Effector memory CD4-positive, alpha-beta T cell (primary cell): ENCODE measurements around the gene MYRF.

ENCODE experiments used
- DNase-seq, 3 donors: peaks; one replicate each; pipeline ENCODE4 v3.0.0-alpha.2; 2020
- H3K27ac ChIP-seq: 2 replicates; pipeline ENCODE4 v1.7.0; 2013; ENCODE audit warnings: mild to moderate bottlenecking, low read length, moderate library complexity; ENCODE audit not compliant: insufficient read depth, poor library complexity, severe bottlenecking
- H3K27me3 ChIP-seq: replicated peaks from 2 replicates; pipeline ENCODE4 v1.7.0; 2013; ENCODE audit warnings: mild to moderate bottlenecking, low read length; ENCODE audit not compliant: insufficient read depth, control insufficient read depth, poor library complexity, severe bottlenecking
- H3K36me3 ChIP-seq: 2 replicates; pipeline ENCODE4 v1.7.0; 2013; ENCODE audit warnings: mild to moderate bottlenecking, low read length, moderate library complexity; ENCODE audit not compliant: control insufficient read depth, insufficient read depth
- H3K4me1 ChIP-seq: 2 replicates; pipeline ENCODE4 v1.7.0; 2013; ENCODE audit warnings: low read length, mild to moderate bottlenecking; ENCODE audit not compliant: control insufficient read depth, insufficient read depth, poor library complexity, severe bottlenecking
- H3K4me3 ChIP-seq: 2 replicates; pipeline ENCODE4 v1.7.0; 2013; ENCODE audit warnings: low read length, low read depth, mild to moderate bottlenecking; ENCODE audit not compliant: insufficient read depth, poor library complexity, severe bottlenecking
- H3K9me3 ChIP-seq: 2 replicates; pipeline ENCODE4 v1.7.0; 2013; ENCODE audit warnings: mild to moderate bottlenecking, low read length, moderate library complexity; ENCODE audit not compliant: control insufficient read depth
- total RNA-seq, 3 donors: gene quantifications; one replicate each; lab custom pipeline; 2026; lab: John Stamatoyannopoulos, UW

The MYRF gene
- 2.4 to 3.8 (median 2.9) reads per million in 3 donors for total RNA-seq

- Histone ChIP-seq H3K27ac (no peak within 1 kb of the TSS), H3K27me3 (peaks cover 13% of the 10 kb centered on the region), H3K9me3 (no peaks in the 10 kb centered on the region), H3K4me3 (peak within 1 kb of the TSS; percentile 38), H3K36me3 (no peaks in the 10 kb centered on the region), H3K4me1 (peaks cover 4% of the 10 kb centered on the region)
- DNase-seq, result peak; percentile 37 to 51 (median 43)
Measured at GRCh38 chr11:61752117-61752924, at the start of gene MYRF. MYRF (plus strand) TSS chr11:61752636; CDS start chr11:61752745, 109 bp downstream.

- DNase-seq, result no peak
- H3K4me3 ChIP-seq, result no peak overlapping the region
- no peaks in the 10 kb centered on the region for H3K27me3 ChIP-seq
- no peak overlapping the region for H3K27ac ChIP-seq
- H3K4me1 ChIP-seq, result peaks cover 8% of the 10 kb centered on the region
- H3K36me3 ChIP-seq, result no peaks in the 10 kb centered on the region
- no peaks in the 10 kb centered on the region for H3K9me3 ChIP-seq
Measured at GRCh38 chr11:61702701-61703312, 49.6 kb upstream of the MYRF start.

GRCh38 chr11:61704838-61705237 is 47.6 kb upstream of the MYRF start:
- no peaks in the 10 kb centered on the region for H3K9me3 ChIP-seq
- no peak for DNase-seq
- H3K36me3 ChIP-seq, result no peaks in the 10 kb centered on the region
- H3K4me3 ChIP-seq, result no peak overlapping the region
- H3K27me3 ChIP-seq, result no peaks in the 10 kb centered on the region
- no peaks in the 10 kb centered on the region for H3K4me1 ChIP-seq
- no peak overlapping the region for H3K27ac ChIP-seq

- no peak overlapping the region for H3K4me3 ChIP-seq
- H3K9me3 ChIP-seq, result no peaks in the 10 kb centered on the region
- H3K36me3 ChIP-seq, result no peaks in the 10 kb centered on the region
- H3K27ac ChIP-seq, result no peak overlapping the region
- DNase-seq, result no peak
- no peaks in the 10 kb centered on the region for H3K27me3 ChIP-seq
- H3K4me1 ChIP-seq, result no peaks in the 10 kb centered on the region
Measured at GRCh38 chr11:61706452-61707400, 45.7 kb upstream of the MYRF start.

GRCh38 chr11:61707574-61707973 is 44.9 kb upstream of the MYRF start:
- no peaks in the 10 kb centered on the region for H3K36me3 ChIP-seq
- no peak for DNase-seq
- H3K27ac ChIP-seq, result no peak overlapping the region
- no peak overlapping the region for H3K4me3 ChIP-seq
- no peaks in the 10 kb centered on the region for H3K9me3 ChIP-seq
- no peaks in the 10 kb centered on the region for H3K4me1 ChIP-seq
- H3K27me3 ChIP-seq, result no peaks in the 10 kb centered on the region

- Histone ChIP-seq H3K27me3 (no peaks in the 10 kb centered on the region), H3K36me3 (no peaks in the 10 kb centered on the region), H3K4me3 (no peak overlapping the region), H3K4me1 (no peaks in the 10 kb centered on the region), H3K27ac (no peak overlapping the region), H3K9me3 (no peaks in the 10 kb centered on the region)
- DNase-seq, result no peak
Measured at GRCh38 chr11:61709110-61709509, 43.3 kb upstream of the MYRF start.

- Histone ChIP-seq H3K4me1 (no peaks in the 10 kb centered on the region), H3K36me3 (no peaks in the 10 kb centered on the region), H3K4me3 (no peak overlapping the region), H3K27ac (no peak overlapping the region), H3K27me3 (no peaks in the 10 kb centered on the region), H3K9me3 (no peaks in the 10 kb centered on the region)
- DNase-seq, result no peak
Measured at GRCh38 chr11:61709572-61709971, 42.9 kb upstream of the MYRF start.

DNA sequence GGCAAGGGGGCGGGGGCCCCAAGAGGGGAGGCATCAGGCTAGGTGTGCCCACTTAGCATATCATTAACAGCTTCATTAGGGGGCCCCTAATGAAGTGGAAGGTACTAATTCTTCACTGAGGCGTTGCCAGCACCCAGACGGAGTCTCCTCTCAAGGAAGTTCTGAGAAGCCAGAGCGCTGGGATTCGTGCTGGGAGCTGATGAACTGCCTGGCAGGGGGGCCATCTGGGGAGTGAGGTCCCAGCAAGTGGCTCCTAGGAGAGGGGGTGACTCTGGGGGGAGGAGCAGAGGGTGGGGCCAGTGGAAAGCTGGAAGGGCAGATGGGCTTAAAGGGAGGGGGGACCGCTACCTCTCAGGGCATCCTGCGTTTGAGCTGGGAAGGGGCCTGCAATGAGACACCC is 42.4 kb upstream of the MYRF start:
- H3K27ac ChIP-seq, result no peak overlapping the region
- DNase-seq, result no peak
- no peaks in the 10 kb centered on the region for H3K4me1 ChIP-seq
- no peak overlapping the region for H3K4me3 ChIP-seq
- no peaks in the 10 kb centered on the region for H3K36me3 ChIP-seq
- H3K27me3 ChIP-seq, result no peaks in the 10 kb centered on the region
- H3K9me3 ChIP-seq, result no peaks in the 10 kb centered on the region

DNA sequence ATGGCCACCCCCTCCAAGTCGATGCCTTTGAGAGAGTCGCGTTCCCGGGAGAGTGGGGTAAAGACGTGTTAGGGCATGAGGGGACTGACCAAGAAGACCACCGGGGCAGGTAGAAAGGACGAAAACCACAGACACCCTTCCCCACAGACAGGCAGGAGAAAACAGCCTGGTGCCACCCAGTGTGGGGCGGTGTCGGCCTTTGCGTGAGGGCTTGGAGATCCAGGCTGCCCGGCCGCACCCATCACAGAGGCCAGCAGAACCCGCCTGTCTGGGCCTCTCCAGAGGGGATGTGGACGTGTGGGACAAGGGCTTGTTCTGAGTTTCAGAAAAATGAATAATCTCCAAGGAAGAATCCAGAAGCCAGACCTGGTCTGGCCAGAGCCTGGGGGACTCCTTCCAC is 41.4 kb upstream of the MYRF start:
- no peaks in the 10 kb centered on the region for H3K4me1 ChIP-seq
- H3K9me3 ChIP-seq, result no peaks in the 10 kb centered on the region
- no peaks in the 10 kb centered on the region for H3K27me3 ChIP-seq
- no peak overlapping the region for H3K27ac ChIP-seq
- H3K36me3 ChIP-seq, result no peaks in the 10 kb centered on the region
- no peak for DNase-seq
- H3K4me3 ChIP-seq, result no peak overlapping the region
